Inflammatory macrophage treated with lipopolysaccharide for 1 hour (primary cell): Measurements from ENCODE around the gene WNT4.
A peak's percentile ranks its signal among the peaks of the same experiment; 100 is the strongest.

Experiments
- DNase-seq, 2 donors: peaks; one replicate each; pipeline ENCODE4 v3.0.0-alpha.2; 2020 to 2022

The WNT4 gene

GRCh38 chr1:22107126-22107525 lies 35.8 kb downstream of the WNT4 start:
- DNase-seq, result no peak

GRCh38 chr1:22105611-22106207 lies 37.2 kb downstream of the WNT4 start:
- DNase-seq, result peak; percentile 20 to 59

GRCh38 chr1:22104865-22105437 lies 37.9 kb downstream of the WNT4 start:
- DNase-seq, result no peak

- DNase-seq, result peak in 1 of 2 donors; percentile 19
These were observed 38.8 kb downstream of the WNT4 start for GRCh38 chr1:22104094-22104493.

- no peak for DNase-seq
These were observed 40.2 kb downstream of the WNT4 start for GRCh38 chr1:22102746-22103145.

GRCh38 chr1:22101995-22102394 lies 40.9 kb downstream of the WNT4 start:
- no peak for DNase-seq

- no peak for DNase-seq
These were observed 41.7 kb downstream of the WNT4 start for GRCh38 chr1:22101199-22101598.

GRCh38 chr1:22100168-22100567 lies 42.7 kb downstream of the WNT4 start:
- DNase-seq, result no peak

- no peak for DNase-seq
These were observed 44.1 kb downstream of the WNT4 start for GRCh38 chr1:22098752-22099151.

- no peak for DNase-seq
These were observed 46.4 kb downstream of the WNT4 start for GRCh38 chr1:22096463-22096862.

GRCh38 chr1:22096036-22096435 lies 46.9 kb downstream of the WNT4 start:
- no peak for DNase-seq

GRCh38 chr1:22093513-22093912 lies 49.4 kb downstream of the WNT4 start:
- DNase-seq, result no peak

- DNase-seq, result peak; percentile 36 to 55
These were observed 50.7 kb downstream of the WNT4 start for GRCh38 chr1:22092026-22092768.

GRCh38 chr1:22090867-22091266 lies 52.0 kb downstream of the WNT4 start:
- DNase-seq, result peak; percentile 32 to 53

GRCh38 chr1:22089787-22090186 lies 53.1 kb downstream of the WNT4 start:
- no peak for DNase-seq

GRCh38 chr1:22089134-22089571 lies 53.7 kb downstream of the WNT4 start:
- no peak for DNase-seq

GRCh38 chr1:22088331-22088730 lies 54.6 kb downstream of the WNT4 start:
- DNase-seq, result no peak

GRCh38 chr1:22080191-22080590 lies 62.7 kb downstream of the WNT4 start:
- no peak for DNase-seq

- no peak for DNase-seq
These were observed 64.8 kb downstream of the WNT4 start for GRCh38 chr1:22078133-22078532.

- DNase-seq, result no peak
These were observed 65.2 kb downstream of the WNT4 start for GRCh38 chr1:22077728-22078127.

GRCh38 chr1:22076346-22076745 lies 66.6 kb downstream of the WNT4 start:
- no peak for DNase-seq

GRCh38 chr1:22075718-22076117 lies 67.2 kb downstream of the WNT4 start:
- DNase-seq, result peak; percentile 48 to 56

GRCh38 chr1:22074803-22075202 lies 68.1 kb downstream of the WNT4 start:
- no peak for DNase-seq

- no peak for DNase-seq
These were observed 71.4 kb downstream of the WNT4 start for GRCh38 chr1:22071511-22071910.
